ENCODE data around the gene TNFSF8. TPM values are rescaled to one million over a fixed set of nuclear protein-coding genes. Genes with fewer than 3 reads are reported as not detected.
A peak's percentile ranks its signal among the peaks of the same experiment; 100 is the strongest.

Gene TNFSF8
- total RNA-seq, 1 donor = not detected

DNA sequence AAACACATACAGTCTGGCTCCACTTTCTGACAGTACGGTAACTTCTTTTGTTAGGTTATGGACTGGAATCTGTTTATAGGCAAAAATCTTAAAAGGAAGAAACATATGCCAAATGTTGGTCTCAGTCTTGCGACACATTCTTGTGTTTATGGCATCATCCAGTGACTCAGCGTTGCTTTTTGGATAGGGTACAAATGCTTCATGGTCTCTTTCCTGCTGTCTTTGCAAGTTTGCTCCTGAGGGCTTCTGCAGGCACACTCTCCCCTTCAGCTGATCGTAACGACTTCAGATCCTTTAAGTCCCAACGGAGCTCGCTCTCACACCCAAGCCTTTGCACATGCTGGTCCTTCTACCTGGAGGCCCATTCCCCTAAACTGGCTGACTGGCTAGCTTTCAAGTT, 23.6 kb upstream of the TNFSF8 start:
- no peak overlapping the region for H3K4me3 ChIP-seq (ENCODE audit: low read depth, low read length)
- TF ChIP-seq, protein P1, sequence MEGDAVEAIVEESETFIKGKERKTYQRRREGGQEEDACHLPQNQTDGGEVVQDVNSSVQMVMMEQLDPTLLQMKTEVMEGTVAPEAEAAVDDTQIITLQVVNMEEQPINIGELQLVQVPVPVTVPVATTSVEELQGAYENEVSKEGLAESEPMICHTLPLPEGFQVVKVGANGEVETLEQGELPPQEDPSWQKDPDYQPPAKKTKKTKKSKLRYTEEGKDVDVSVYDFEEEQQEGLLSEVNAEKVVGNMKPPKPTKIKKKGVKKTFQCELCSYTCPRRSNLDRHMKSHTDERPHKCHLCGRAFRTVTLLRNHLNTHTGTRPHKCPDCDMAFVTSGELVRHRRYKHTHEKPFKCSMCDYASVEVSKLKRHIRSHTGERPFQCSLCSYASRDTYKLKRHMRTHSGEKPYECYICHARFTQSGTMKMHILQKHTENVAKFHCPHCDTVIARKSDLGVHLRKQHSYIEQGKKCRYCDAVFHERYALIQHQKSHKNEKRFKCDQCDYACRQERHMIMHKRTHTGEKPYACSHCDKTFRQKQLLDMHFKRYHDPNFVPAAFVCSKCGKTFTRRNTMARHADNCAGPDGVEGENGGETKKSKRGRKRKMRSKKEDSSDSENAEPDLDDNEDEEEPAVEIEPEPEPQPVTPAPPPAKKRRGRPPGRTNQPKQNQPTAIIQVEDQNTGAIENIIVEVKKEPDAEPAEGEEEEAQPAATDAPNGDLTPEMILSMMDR (IDR thresholded peaks at IDR 0.05; ENCODE audit: insufficient read depth, low read depth, low read length) = no peak
- DNase-seq (ENCODE audit: low read depth) = peak; percentile 83

DNA sequence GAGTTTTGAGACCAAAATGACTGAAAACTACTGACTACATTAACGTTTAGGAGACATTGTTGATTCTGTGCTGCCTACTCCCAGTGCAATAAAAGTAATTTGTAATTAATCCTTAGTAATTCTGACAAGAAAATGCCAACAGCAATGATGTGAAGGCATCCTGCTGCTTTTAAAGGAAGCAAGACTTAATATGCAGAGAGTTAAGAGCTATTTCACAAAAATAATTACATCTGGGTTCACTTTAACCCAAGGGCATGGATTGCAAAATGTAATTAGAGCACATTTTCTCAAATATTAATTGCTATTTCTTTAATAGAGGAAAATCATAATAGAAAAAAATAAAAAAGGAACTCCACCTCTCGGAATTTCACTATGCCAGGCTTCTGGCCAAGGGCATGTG, 22.7 kb upstream of the TNFSF8 start:
- no peak overlapping the region for H3K4me3 ChIP-seq (ENCODE audit: low read depth, low read length)
- no peak for DNase-seq (ENCODE audit: low read depth)
- TF ChIP-seq, protein P1 (IDR thresholded peaks at IDR 0.05; ENCODE audit: insufficient read depth, low read depth, low read length) = no peak

DNA sequence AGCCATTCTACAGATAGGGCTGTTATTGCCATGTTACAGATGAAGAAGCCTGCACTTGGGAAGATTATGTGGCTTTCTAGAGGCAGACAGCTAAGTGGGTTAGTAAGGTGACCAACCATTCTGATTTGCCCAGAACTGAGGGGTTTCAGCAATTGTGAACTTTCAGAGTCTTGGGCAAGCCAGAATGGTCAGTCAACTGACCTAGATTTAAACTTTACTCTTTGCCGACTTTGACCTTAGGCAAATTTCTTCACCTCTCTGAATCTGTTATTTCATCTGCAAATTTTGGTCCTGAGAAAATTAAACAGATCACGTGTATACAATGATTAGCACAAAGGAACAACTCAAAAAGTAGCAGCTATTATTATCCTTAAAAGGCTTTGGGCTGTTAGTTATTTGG, 20.4 kb upstream of the TNFSF8 start:
- DNase-seq (ENCODE audit: low read depth) = no peak
- TF ChIP-seq, protein P1 (IDR thresholded peaks at IDR 0.05; ENCODE audit: insufficient read depth, low read depth, low read length) = no peak
- H3K4me3 ChIP-seq (ENCODE audit: low read depth, low read length) = no peak overlapping the region

DNA sequence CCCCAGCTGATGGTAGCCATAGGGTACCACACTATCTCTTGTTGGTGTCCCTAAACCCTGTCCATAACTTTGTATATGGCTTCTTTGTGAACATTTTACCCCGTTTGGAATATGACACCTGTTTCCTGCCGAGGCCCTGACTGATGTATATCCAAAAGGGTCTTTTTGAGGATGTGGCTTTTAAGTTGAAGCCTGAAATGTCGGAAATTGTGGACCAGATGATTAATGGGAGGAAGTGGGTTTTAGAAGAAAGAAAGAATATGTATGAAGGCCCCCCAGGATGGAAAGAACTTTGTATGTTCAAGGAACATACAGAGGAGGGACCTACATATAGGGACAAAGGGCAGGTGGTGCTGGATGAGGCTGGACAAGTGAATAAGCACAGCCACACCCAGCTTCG, 16.7 kb upstream of the TNFSF8 start:
- DNase-seq (ENCODE audit: low read depth) = no peak
- TF ChIP-seq, protein P1 (IDR thresholded peaks at IDR 0.05; ENCODE audit: insufficient read depth, low read depth, low read length) = no peak

DNA sequence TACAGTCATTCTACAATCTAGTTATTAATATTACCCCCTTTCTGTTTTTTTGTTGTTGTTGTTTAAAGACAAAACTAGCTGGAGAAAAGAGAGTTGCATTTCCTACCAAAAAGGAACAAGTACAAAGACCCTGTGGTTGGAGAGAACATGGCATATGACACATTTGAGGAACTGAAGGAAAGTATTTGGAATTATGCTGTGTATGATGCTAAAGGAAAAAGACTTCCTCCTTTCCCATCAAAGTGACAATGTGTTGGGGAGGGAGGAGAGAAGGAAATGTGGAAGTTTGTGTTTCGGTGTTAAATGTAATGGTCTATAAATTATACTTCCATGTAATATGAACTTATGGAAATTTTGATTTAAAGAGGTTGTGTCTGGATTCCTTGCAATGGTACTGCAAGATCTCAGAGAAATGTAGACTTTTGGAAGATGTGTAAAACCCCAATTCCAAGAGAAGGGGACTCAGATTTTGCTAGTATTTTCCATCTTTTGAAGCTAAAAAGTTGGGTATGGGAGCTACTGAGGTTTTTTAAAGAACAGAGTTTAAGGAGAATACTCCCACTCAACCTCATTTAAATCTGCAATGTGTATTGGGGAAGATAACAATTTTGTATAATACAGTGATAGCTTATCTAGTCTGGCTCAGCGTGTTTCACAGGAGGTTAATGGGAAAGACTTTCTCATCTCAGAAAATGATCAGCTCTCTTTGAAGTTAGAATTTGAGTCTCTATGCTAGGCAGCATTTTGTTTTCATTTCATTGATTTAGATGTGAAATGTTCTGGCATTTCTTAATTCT, 15.4 kb upstream of the TNFSF8 start:
- DNase-seq (ENCODE audit: low read depth) = no peak
- H3K4me3 ChIP-seq (ENCODE audit: low read depth, low read length) = no peak overlapping the region
- TF ChIP-seq, protein P1 (IDR thresholded peaks at IDR 0.05; ENCODE audit: insufficient read depth, low read depth, low read length) = no peak

More for the DNA sequence above, 16.7 kb upstream of the TNFSF8 start:
- H3K4me3 ChIP-seq (ENCODE audit: low read depth, low read length) = no peak overlapping the region

DNA sequence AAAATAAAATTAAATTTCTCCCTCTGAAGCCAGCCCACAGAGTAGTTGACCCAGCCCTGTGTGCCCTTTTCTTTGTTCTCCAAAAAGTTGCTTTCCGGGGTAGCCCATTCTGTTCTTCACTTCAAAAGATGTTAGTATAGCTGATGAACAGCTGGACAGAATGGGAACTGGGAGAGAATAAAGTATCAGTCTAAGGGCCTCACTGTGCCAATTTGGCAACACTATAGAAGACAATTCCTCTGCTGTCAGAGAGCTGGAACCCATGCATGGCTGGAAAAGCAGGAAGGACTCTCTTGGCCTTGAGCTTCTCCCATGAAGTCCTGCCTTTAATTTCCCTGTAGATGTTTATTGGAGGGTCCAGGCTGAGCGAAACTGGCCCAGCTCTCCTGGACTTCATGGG, 11.0 kb upstream of the TNFSF8 start:
- DNase-seq (ENCODE audit: low read depth) = no peak
- H3K4me3 ChIP-seq (ENCODE audit: low read depth, low read length) = no peak overlapping the region
- TF ChIP-seq, protein P1 (IDR thresholded peaks at IDR 0.05; ENCODE audit: insufficient read depth, low read depth, low read length) = no peak
